GM18868 (cell line): ENCODE results near the gene NPRL2.
"Not testable (repeated sequence)": the region's sequence is repeated elsewhere in the genome, so short reads cannot be mapped to it uniquely, and the experiment has no call there.

ENCODE experiments used
- ATAC-seq: cut with Tn5 transposase; IDR thresholded peaks from one replicate; pipeline ENCODE4 v1.9.1; 2021; ENCODE audit warnings: mild to moderate bottlenecking, moderate library complexity; ENCODE audit not compliant: unreplicated experiment

Gene NPRL2

GRCh38 chr3:50316657-50317242 is 33.8 kb downstream of the NPRL2 start:
- ATAC-seq, result no peak

- no peak for ATAC-seq
Measured at GRCh38 chr3:50314816-50315215, 35.8 kb downstream of the NPRL2 start.

GRCh38 chr3:50314342-50314741 is 36.2 kb downstream of the NPRL2 start:
- no peak for ATAC-seq

GRCh38 chr3:50312041-50312440 is 38.5 kb downstream of the NPRL2 start:
- not testable (repeated sequence) for ATAC-seq

- no peak for ATAC-seq
Measured at GRCh38 chr3:50304601-50305000, 46.0 kb downstream of the NPRL2 start.

- ATAC-seq, result no peak
Measured at GRCh38 chr3:50303013-50303815, 47.4 kb downstream of the NPRL2 start, which contains the start of gene HYAL1. Gene HYAL1 (minus strand): TSS chr3:50303574. CDS start chr3:50302956, 618 bp downstream.

GRCh38 chr3:50302095-50303012 is 48.2 kb downstream of the NPRL2 start:
- no peak for ATAC-seq

GRCh38 chr3:50300681-50301254 is 49.8 kb downstream of the NPRL2 start:
- ATAC-seq, result no peak

- ATAC-seq, result no peak
Measured at GRCh38 chr3:50299929-50300680, 50.5 kb downstream of the NPRL2 start.

- no peak for ATAC-seq
Measured at GRCh38 chr3:50299638-50299928, 51.0 kb downstream of the NPRL2 start.

- ATAC-seq, result peak; percentile 85
Measured at GRCh38 chr3:50298836-50299637, 51.5 kb downstream of the NPRL2 start, which contains the start of the genes HYAL3 and NAA80. Gene HYAL3 (minus strand): TSS chr3:50299405. CDS start chr3:50295602, 3,803 bp downstream. Gene NAA80 (minus strand): TSS chr3:50299405. CDS start chr3:50297463, 1,942 bp downstream.

GRCh38 chr3:50297896-50298725 is 52.5 kb downstream of the NPRL2 start:
- ATAC-seq, result no peak

- no peak for ATAC-seq
Measured at GRCh38 chr3:50297384-50297775, 53.2 kb downstream of the NPRL2 start.
